ENCODE measurements around the gene C2orf76. TPM values are rescaled to one million over a fixed set of nuclear protein-coding genes. Genes with fewer than 3 reads are reported as not detected.
A peak's percentile ranks its signal among the peaks of the same experiment; 100 is the strongest.

Gene C2orf76
- total RNA-seq, 2 experiments from 2014 or later: 8.9 to 9.9 TPM

- no peaks in the 10 kb centered on the region for H3K4me1 Mint-ChIP-seq
- no peak for DNase-seq
- no peak overlapping the region for H3K4me3 Mint-ChIP-seq
- ATAC-seq: no peak
- peaks cover 4% of the 10 kb centered on the region for H3K27me3 Mint-ChIP-seq
- no peaks in the 10 kb centered on the region for H3K36me3 Mint-ChIP-seq (ENCODE audit: low read depth)
- intact Hi-C loops (cut with DNase I, micrococcal nuclease): no loop called here
- no peaks in the 10 kb centered on the region for H3K9me3 Mint-ChIP-seq (ENCODE audit: low read depth)
- POLR2A ChIA-PET: no interaction called here
- no peak overlapping the region for H3K27ac Mint-ChIP-seq
- CTCF ChIA-PET: no interaction called here
Measured at GRCh38 chr2:119397196-119397595, 30.6 kb upstream of the C2orf76 start.

DNA sequence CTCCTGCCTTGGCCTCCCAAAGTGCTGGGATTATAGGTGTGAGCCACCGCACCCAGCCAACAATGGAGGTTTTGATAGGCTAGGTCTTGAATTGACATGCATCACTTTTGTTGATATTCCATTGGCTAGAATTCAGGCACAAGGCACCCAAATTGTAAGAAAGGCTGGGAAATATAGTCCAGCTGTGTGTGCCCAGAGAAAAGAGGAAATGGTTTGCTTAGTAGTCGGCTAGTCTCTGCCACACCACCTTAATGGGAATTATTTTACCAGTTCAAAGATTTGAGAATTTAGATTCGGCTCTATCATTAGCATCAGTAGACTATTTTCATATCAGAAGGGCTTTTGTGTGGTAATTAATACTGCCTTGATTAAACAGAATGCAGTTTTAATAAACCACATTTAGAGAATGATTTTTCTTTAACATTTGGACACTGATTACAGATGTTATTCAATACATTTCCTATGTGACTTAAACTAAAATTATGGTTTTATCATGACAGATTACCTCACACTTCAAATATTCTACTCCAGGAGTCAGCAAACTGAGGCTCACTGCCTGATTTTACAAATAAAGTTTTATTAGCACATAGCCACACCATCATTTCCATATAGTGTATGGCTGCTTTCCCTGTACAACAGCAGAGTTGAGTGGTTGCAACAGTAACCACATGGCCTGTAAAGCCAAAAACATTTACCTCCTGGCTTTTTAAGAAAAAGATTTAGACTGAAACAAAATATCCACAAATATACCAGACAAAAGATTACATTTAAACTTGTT, 27.5 kb upstream of the C2orf76 start:
- ChIA-PET CTCF (no interaction called here), POLR2A (no interaction called here)
- ATAC-seq (no peak), DNase-seq (no peak)
- H3K9me3 Mint-ChIP-seq (ENCODE audit: low read depth): no peaks in the 10 kb centered on the region
- no peak overlapping the region for H3K4me3 Mint-ChIP-seq
- intact Hi-C loops (cut with DNase I, micrococcal nuclease): no loop called here
- H3K36me3 Mint-ChIP-seq (ENCODE audit: low read depth): no peaks in the 10 kb centered on the region
- H3K4me1 Mint-ChIP-seq: no peaks in the 10 kb centered on the region
- no peak overlapping the region for H3K27ac Mint-ChIP-seq
- peaks cover 2% of the 10 kb centered on the region for H3K27me3 Mint-ChIP-seq

GRCh38 chr2:119389615-119390306, 23.1 kb upstream of the C2orf76 start:
- ChIA-PET CTCF (interaction anchor here (0.6 kb wide), 2 partner anchors 35 to 177 kb away, joined by 3 read pairs; no protein-coding TSS in a partner anchor), POLR2A (no interaction called here)
- ATAC-seq: no peak
- Mint-ChIP-seq H3K4me3 (no peak overlapping the region), H3K9me3 (ENCODE audit: low read depth) (no peaks in the 10 kb centered on the region), H3K4me1 (peaks cover 8% of the 10 kb centered on the region), H3K36me3 (ENCODE audit: low read depth) (no peaks in the 10 kb centered on the region), H3K27me3 (peaks cover 2% of the 10 kb centered on the region), H3K27ac (no peak overlapping the region)
- intact Hi-C loops (cut with DNase I, micrococcal nuclease): no loop called here
- DNase-seq: no peak

GRCh38 chr2:119387381-119388129, 20.9 kb upstream of the C2orf76 start:
- H3K36me3 Mint-ChIP-seq (ENCODE audit: low read depth): no peaks in the 10 kb centered on the region
- CTCF ChIA-PET: interaction anchor here (0.7 kb wide), 1 partner anchor 30 kb away, joined by 3 read pairs; no protein-coding TSS in a partner anchor
- peaks cover 8% of the 10 kb centered on the region for H3K4me1 Mint-ChIP-seq
- no peak overlapping the region for H3K4me3 Mint-ChIP-seq
- H3K27ac Mint-ChIP-seq: peak overlapping the region; percentile 47
- peaks cover 1% of the 10 kb centered on the region for H3K27me3 Mint-ChIP-seq
- ATAC-seq: peak; percentile 81
- no peaks in the 10 kb centered on the region for H3K9me3 Mint-ChIP-seq (ENCODE audit: low read depth)
- POLR2A ChIA-PET: no interaction called here
- intact Hi-C loops (cut with DNase I, micrococcal nuclease): no loop called here
- peak; percentile 64 for DNase-seq

DNA sequence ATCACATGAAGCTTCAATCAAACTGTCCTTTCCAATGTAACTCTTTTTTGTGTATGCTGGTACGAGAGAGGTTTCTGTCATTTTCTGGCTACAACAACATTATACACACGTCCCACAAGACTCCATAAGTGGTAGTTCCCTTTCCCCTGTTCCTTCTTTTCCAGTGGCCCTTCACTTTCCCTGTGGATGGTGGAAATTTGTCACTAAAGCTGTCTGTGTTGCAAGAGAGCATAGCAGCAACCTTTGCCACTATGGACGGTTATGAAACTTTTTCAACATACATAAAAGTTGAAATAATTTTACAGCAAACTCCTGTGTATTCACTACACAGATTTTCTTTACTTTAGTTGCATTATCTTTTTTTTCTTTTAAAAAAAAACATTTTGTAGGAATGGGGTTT, 18.8 kb upstream of the C2orf76 start:
- CTCF ChIA-PET: interaction anchor here (0.6 kb wide), 1 partner anchor 23 kb away, joined by 3 read pairs; no protein-coding TSS in a partner anchor
- POLR2A ChIA-PET: no interaction called here
- no peak overlapping the region for H3K27ac Mint-ChIP-seq
- no peaks in the 10 kb centered on the region for H3K9me3 Mint-ChIP-seq (ENCODE audit: low read depth)
- peaks cover 8% of the 10 kb centered on the region for H3K4me1 Mint-ChIP-seq
- no peak for ATAC-seq
- no peaks in the 10 kb centered on the region for H3K36me3 Mint-ChIP-seq (ENCODE audit: low read depth)
- intact Hi-C loops (cut with DNase I, micrococcal nuclease): no loop called here
- no peak for DNase-seq
- no peak overlapping the region for H3K4me3 Mint-ChIP-seq
- peaks cover 1% of the 10 kb centered on the region for H3K27me3 Mint-ChIP-seq

GRCh38 chr2:119384971-119385370, 18.3 kb upstream of the C2orf76 start:
- ChIA-PET CTCF (no interaction called here), POLR2A (no interaction called here)
- no peak overlapping the region for H3K27ac Mint-ChIP-seq
- no peaks in the 10 kb centered on the region for H3K36me3 Mint-ChIP-seq (ENCODE audit: low read depth)
- ATAC-seq (no peak), DNase-seq (no peak)
- peaks cover 1% of the 10 kb centered on the region for H3K27me3 Mint-ChIP-seq
- H3K4me3 Mint-ChIP-seq: no peak overlapping the region
- intact Hi-C loops (cut with DNase I, micrococcal nuclease): no loop called here
- peaks cover 8% of the 10 kb centered on the region for H3K4me1 Mint-ChIP-seq
- no peaks in the 10 kb centered on the region for H3K9me3 Mint-ChIP-seq (ENCODE audit: low read depth)

- peaks cover 8% of the 10 kb centered on the region for H3K4me1 Mint-ChIP-seq
- ChIA-PET CTCF (no interaction called here), POLR2A (no interaction called here)
- no peaks in the 10 kb centered on the region for H3K36me3 Mint-ChIP-seq (ENCODE audit: low read depth)
- ATAC-seq: no peak
- H3K9me3 Mint-ChIP-seq (ENCODE audit: low read depth): no peaks in the 10 kb centered on the region
- no peak overlapping the region for H3K27ac Mint-ChIP-seq
- DNase-seq: no peak
- intact Hi-C loops (cut with DNase I, micrococcal nuclease): no loop called here
- H3K27me3 Mint-ChIP-seq: peaks cover 1% of the 10 kb centered on the region
- H3K4me3 Mint-ChIP-seq: no peak overlapping the region
Measured at GRCh38 chr2:119383410-119384140, 16.9 kb upstream of the C2orf76 start.

DNA sequence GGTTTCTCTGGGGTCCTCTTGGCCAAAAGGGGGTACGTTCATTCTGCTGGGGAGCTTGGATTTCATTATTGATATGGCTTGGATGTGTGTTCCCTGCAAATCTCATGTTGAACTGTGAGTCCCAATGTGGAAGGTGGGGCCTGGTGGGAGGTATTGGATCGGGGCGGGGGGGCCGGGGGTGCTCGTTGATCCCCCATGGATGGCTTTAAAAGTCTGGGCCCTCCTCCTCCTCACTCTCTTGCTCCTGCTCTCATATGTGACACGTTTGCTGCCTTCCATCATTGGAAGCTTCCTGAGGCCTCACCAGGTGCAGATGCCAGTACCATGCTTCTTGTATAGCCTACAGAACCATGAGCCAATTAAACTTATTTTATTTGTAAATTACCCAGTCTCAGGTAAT, 11.9 kb upstream of the C2orf76 start:
- Mint-ChIP-seq H3K27ac (no peak overlapping the region), H3K36me3 (ENCODE audit: low read depth) (peaks cover 15% of the 10 kb centered on the region), H3K27me3 (no peaks in the 10 kb centered on the region), H3K4me3 (no peak overlapping the region), H3K9me3 (ENCODE audit: low read depth) (peaks cover 4% of the 10 kb centered on the region), H3K4me1 (no peaks in the 10 kb centered on the region)
- intact Hi-C loops (cut with DNase I, micrococcal nuclease): no loop called here
- ATAC-seq (no peak), DNase-seq (no peak)
- POLR2A ChIA-PET: no interaction called here
- CTCF ChIA-PET: interaction anchor here (0.5 to 1.4 kb wide), 2 partner anchors 11 to 20 kb away, joined by 3 to 5 read pairs; no protein-coding TSS in a partner anchor

DNA sequence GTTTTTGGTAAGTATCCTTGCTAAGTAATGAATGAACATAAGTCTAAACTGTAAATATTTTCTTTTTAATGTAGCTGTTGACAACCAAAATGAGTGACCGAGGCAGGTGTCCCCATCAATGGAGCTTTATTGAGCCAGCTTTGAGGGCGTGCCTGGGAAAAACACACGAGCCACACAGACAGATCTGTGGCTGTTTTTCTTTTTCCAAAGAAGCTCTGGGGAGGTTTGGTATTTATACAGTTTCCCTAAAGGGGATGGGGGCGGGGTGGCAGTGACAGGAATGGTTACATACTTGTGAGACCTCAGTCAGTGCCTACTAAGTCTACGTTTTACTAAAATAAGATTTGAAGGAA, 11.3 kb upstream of the C2orf76 start:
- DNase-seq: no peak
- no peak overlapping the region for H3K4me3 Mint-ChIP-seq
- peaks cover 4% of the 10 kb centered on the region for H3K9me3 Mint-ChIP-seq (ENCODE audit: low read depth)
- CTCF ChIA-PET: interaction anchor here (1.4 kb wide), 1 partner anchor 11 kb away, joined by 5 read pairs; no protein-coding TSS in a partner anchor
- H3K27me3 Mint-ChIP-seq: no peaks in the 10 kb centered on the region
- H3K36me3 Mint-ChIP-seq (ENCODE audit: low read depth): peaks cover 21% of the 10 kb centered on the region
- no peak for ATAC-seq
- intact Hi-C loops (cut with DNase I, micrococcal nuclease): no loop called here
- POLR2A ChIA-PET: no interaction called here
- H3K27ac Mint-ChIP-seq: no peak overlapping the region
- no peaks in the 10 kb centered on the region for H3K4me1 Mint-ChIP-seq

DNA sequence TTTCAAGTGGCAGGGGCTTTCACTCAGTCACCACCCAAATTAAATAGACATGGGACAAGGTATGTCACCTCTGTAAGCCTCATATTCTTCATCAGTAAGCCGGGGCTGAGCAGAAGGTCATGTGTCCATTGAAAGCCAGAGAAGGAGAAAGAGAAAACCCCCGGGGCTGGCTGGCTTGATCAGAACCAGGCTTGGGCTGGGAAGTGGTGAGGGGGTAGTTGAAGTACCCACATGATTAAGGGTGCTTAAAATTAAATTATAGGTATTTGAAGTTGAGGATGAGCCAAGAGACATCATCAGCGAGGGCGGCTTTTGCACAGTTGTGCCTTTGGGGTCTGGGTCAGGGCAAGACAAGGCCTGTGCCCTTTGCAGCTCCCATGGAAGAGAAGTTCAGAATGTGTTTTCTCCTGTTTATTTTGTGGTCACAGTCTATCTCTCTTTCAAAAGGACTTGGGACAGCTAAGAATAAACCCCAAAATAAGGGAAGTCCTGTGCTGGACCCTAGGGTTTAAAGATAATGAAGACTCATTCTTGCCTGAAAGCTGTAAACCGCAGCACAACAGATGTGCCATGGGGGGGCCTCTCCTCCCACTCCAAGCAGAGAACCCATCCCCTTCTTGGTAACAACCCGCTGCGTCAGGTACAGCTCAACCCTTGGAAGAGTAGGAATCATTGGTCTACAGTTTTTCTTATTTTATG, 10.8 kb upstream of the C2orf76 start:
- ATAC-seq (no peak), DNase-seq (no peak)
- intact Hi-C loops (cut with DNase I, micrococcal nuclease): no loop called here
- CTCF ChIA-PET: interaction anchor here (1.4 kb wide), 1 partner anchor 10 kb away, joined by 5 read pairs; no protein-coding TSS in a partner anchor
- H3K4me3 Mint-ChIP-seq: no peak overlapping the region
- POLR2A ChIA-PET: no interaction called here
- no peak overlapping the region for H3K27ac Mint-ChIP-seq
- H3K4me1 Mint-ChIP-seq: no peaks in the 10 kb centered on the region
- H3K9me3 Mint-ChIP-seq (ENCODE audit: low read depth): peaks cover 4% of the 10 kb centered on the region
- peaks cover 26% of the 10 kb centered on the region for H3K36me3 Mint-ChIP-seq (ENCODE audit: low read depth)
- no peaks in the 10 kb centered on the region for H3K27me3 Mint-ChIP-seq

GRCh38 chr2:119376810-119377209, 10.2 kb upstream of the C2orf76 start:
- Mint-ChIP-seq H3K4me3 (no peak overlapping the region), H3K36me3 (ENCODE audit: low read depth) (peaks cover 33% of the 10 kb centered on the region), H3K27me3 (no peaks in the 10 kb centered on the region), H3K27ac (no peak overlapping the region), H3K4me1 (no peaks in the 10 kb centered on the region), H3K9me3 (ENCODE audit: low read depth) (peaks cover 4% of the 10 kb centered on the region)
- intact Hi-C loops (cut with DNase I, micrococcal nuclease): no loop called here
- ChIA-PET CTCF (no interaction called here), POLR2A (no interaction called here)
- ATAC-seq: no peak
- DNase-seq: no peak
